HG03439 (cell line): ENCODE measurements around the gene ZEB2.

ENCODE experiments used
- ATAC-seq: cut with Tn5 transposase; IDR thresholded peaks from one replicate; pipeline ENCODE4 v1.9.1; 2021; ENCODE audit warnings: mild to moderate bottlenecking, moderate library complexity; ENCODE audit not compliant: unreplicated experiment

Gene ZEB2

DNA sequence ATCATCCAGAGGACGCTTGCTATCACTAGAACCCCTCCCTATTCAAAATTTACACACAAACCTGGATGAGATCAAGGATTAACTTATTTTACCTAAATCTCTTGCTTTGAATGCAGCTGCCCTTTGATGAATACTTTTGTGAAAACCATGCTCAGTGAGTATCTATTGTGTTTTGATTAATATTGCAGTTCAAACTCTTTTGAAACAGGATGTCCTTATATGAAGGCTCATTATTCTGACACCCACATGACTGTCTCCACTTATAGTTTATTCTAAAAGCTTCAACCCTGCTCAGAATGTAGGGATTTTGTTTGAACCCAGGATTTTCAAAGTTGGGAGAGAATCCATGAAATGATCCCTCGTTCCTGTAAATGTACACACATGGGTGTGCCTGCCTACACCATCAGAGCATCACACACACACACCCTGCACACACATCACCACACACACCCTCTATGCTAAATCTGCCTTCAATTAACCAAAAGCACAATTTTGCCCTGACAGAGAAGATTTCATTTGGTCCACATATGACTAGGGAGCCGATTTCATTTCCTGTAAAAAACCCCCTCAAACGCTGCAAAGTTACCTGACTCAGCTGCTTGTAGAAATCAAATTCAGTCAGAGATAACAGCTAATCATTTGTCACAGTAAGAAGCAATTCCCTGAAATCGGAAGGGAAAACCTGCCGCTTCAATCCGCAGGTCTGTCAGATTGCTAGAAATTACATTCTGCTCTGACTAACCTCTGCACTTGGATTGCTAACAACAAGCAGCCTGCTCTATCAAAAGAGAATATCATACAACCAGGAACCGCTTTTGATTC lies 65.2 kb downstream of the ZEB2 start:
- no peak for ATAC-seq

DNA sequence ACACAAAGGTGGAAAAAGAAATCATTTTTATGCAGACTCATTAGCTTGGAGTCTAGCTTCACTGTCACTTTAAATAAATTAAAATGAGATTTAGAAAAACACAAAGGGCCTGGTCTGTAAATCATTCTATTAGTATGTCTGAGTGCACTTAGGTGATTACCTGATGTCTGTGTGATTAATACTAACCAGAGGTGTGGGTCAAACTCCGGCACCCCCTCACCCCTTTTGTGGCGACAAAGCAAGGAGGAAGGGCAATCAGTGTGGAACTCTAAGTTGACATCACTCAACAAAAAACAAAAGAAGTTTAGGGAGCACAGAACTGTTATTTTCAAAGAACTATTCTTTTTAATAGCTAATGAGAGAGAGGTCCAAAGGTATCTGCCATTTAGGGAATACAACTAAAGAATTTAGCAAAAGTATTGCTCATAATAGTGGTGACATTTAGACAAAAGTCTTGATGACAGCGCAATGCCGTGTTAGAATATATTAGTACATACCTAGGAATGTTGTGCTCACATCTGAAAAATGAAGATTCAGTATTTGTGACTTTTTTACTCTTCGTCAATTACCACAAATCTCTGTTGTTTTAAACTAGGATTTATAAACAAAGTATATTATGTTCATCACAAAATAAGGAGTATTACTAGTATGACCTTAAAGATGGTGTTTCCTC lies 66.3 kb downstream of the ZEB2 start:
- ATAC-seq: no peak

DNA sequence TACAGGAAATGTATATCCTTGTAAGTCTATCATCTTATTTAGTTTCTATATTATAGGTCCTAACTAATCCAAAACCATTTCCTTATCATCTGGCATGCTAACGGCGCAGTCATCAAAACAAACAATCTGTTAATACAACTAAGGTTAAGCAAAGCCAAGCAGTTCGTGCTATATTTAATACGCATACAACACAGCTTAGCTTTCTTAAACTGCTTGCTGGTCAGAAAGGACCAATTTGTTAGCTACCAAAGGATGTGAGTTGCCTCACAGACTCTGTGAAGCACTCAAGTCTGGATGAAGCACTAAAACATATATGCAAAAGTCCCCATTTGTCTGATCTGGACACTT lies 67.0 kb downstream of the ZEB2 start:
- ATAC-seq: no peak

DNA sequence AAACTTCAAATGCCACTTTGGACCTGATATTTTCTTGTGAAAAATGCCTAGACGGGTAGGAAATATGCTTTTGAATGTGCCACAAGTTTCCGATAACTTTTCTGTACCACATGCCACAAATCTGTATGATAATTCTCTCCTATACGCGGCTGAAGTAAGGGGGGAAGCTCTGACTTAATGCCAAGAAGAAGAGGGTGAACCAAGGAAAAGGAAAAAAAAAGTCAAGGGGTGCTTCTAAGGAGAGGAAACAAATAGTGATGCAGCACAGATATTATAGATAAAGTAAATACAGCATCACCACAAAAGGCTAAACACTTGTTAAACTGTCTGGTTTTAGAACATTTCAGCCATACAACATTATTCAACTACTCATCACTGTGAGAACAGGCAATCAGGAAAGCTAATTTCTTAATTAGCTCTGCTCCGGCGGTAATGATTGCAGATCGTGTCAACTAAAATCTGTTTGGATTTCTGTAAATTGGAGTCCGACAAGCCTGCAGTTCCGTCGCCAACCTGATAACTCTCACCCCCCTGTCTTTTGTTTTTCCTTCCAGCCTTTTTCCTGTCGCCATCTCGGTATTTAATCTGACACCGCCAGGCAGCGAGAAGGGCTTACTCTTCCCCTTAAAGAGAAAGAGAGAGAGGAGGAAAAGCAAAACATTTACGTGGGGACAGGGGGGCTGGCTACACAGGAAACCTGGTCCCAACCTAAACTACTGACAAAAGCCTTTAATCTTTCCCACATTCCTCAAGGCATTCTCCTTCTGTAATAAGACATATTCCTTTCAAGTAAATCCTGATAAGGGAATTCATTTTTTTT lies 67.5 kb downstream of the ZEB2 start:
- no peak for ATAC-seq

DNA sequence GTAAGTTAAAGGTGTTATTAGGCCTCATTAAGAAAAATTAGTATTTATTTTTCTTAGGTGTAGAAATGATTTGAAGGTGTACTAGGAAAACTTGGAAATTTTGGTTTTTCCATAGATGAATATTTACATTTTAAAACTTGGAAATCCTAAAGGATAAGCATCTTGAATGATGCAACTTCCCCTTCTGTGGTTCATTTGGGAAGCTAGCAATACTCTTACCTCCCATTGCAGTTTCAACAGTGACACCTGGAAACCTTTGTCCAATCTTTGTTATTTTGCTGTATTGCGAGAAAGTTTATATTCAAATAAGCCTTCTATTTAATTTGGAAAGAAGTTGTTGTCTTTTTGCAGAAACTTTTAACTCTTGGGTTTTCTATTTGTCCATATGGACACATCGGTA lies 68.5 kb downstream of the ZEB2 start:
- ATAC-seq: no peak

DNA sequence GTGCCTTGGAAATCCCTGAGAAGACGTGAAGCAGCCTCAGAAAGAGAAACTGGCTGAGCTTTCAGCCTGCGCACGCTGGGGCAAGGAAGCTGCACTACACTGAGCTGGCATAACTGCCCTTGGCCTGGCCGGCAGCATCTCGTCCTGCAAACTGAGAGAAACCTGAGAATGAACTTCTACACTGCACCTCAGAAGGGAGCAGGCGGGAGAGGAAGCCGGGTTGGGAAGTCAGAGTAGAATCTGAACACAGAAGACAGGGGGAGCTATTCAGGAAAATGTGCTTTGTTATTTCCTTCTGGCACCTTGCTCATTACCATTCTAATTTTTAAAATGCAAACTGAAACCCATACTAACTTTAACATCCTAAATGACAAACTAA lies 70.9 kb downstream of the ZEB2 start:
- ATAC-seq: peak; percentile 66

DNA sequence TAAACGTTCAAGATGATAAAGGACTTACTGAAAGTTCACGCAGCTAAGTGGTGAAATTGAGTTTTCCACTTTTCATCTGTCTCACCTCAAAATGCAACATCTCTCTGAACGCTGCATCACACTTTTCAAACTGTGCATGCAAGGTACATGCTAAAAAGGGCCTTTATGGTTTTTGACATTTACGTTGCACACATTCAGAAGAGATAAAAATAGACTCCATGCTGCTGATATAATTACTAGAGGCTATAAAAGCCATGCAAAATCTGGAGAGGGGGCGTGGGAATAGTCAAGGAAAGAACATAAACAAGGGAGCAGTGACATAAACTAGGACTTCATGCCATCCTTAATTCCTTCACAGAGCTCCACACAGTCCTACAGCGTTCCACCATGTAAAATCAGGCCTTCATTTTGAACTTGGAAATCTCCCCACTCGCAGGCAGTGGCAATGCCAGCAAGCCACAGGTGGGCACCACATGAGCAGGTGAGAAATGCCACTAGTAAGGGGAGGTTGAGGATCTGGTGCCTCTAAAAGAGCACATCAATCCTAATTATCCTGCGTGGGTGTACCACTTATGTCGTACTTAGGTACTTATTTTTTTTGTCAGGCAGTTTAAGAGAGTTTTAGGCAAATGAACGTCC lies 71.4 kb downstream of the ZEB2 start:
- peak; percentile 27 for ATAC-seq

DNA sequence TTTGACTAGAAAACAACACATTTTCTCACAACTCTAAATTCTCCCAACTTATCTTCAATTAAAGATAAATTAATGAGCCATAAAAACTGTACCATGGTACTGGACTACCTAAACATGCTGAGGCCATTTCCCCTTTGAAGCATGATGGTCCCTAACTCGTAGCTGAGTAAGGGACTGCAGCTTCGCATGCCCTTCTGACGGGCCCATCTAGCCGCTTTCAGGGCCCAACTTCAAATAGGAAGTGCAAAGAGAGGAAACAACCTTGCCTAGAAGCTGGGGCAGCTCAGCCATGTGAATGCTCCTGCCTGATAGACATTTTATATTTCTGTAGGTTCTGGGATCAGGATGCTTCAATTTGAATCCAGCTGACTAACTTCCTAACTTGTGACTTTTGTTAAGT lies 72.4 kb downstream of the ZEB2 start:
- no peak for ATAC-seq

DNA sequence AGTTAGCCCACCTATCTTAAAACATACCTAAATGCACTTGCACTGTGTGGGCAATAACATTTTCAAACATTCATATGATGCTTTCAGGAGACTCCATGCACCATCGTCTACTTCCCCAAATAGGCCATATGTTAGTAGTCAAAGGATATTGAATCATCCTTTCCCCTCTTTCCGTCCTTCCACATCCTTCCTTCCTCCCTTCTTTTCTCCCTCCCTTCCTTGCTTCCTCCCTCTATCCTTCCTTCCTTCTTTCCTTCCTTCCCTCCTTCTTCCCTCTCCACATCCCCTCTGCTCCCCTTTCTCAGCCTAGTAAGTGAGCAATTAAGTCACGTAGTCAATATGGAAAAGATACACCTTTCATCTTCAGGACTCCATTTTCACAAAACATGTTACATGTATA lies 73.8 kb downstream of the ZEB2 start:
- ATAC-seq: no peak

DNA sequence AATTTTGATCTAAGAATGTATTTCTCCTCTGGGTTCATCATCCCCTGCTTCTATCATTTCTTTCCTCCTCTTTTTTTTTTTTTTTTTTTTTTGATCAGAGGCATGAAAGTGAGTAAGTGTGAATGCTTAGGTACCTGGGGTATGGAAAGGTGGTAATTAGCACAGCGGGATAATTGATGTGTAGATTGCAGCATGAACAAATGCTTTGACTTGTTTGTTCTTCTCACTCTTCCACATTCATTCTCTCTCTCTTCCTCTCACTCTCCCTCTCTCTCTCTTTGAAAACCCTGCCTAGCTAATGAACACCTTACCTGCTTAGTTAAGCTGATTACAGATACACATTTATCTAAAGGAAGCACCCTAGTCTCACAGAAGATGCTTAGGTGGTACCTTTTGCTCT lies 74.7 kb downstream of the ZEB2 start:
- no peak for ATAC-seq

DNA sequence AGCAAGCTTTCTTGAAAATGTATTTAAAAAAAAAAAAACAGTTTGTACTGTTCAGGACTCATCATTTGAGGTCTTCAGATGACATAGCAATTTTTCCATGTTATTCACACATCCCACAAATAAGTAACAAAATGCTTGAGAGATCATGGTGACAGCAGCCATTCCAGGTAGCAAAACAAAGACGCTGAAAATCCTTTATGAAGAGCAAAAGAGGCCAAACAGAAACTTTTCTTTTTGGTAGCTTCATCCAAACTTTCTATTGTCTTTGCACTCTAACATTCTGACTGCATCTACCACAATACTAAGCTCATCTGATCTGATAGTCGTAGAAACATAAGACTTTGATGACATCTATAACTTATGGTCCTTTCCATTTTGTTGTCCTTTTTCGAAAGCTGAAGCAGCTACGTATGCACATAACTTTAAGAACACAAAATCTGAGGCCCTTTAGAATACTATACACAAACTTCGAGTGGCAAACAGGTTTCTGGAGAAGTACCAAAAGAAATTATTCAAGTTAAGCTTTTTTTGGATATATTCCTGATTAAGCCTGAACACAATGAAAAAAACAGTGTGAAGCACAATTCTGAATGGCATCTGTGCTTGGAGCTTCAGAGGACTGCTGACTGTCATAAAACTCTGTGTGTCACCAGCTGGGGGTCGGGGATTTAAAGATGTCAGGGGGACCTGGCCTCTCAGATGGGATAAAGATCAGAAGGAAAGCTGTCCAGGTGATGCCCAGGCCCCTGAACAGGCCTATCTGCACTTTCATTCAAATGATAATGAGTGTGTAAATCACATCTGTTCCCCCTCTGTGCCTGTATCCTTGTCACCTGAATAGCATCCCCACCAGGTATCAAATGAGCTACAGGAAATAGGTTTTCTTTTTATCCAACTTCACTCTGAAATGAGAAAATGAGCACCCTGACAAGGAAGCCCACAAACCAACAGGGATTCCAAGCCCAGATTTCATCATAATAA lies 75.8 kb downstream of the ZEB2 start:
- ATAC-seq: no peak

DNA sequence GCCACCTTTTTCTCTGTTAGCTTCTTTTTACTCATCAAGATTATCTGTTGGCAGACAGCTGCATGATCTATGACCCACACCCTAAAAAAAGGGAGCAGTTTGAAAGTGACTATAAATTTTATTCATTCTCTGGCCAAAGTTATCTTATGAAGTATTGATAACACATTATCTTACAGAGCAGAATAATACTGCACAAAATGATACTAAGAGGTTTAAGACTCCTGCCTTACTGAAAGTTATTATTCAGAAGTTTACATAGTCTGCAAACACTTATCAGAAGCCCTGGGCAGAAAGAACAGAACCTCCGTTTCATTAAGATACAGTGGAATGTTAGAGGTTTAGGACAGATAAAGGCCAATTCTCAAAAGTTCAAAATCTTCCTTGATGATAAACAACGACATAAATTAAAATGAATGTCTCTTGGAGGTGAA lies 78.2 kb downstream of the ZEB2 start:
- ATAC-seq: no peak

DNA sequence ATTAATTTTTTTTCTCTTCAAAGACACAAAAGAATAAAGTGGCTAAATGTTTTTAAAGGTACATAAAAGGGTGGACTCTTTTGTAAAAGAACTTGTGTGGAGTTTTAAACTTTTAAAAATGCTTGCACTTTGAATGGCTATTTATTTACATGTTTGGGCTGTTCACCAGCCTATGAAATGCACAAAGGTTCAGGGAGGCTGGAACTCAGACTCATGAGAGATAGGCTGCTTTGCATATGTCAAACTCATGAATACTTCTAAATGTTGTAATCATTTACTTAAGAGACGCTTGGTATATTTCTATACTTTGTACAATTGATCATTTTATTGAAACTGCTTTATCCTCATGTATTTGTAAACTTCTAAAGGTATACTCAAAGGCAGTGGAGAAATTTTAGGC lies 79.9 kb downstream of the ZEB2 start:
- ATAC-seq: no peak

DNA sequence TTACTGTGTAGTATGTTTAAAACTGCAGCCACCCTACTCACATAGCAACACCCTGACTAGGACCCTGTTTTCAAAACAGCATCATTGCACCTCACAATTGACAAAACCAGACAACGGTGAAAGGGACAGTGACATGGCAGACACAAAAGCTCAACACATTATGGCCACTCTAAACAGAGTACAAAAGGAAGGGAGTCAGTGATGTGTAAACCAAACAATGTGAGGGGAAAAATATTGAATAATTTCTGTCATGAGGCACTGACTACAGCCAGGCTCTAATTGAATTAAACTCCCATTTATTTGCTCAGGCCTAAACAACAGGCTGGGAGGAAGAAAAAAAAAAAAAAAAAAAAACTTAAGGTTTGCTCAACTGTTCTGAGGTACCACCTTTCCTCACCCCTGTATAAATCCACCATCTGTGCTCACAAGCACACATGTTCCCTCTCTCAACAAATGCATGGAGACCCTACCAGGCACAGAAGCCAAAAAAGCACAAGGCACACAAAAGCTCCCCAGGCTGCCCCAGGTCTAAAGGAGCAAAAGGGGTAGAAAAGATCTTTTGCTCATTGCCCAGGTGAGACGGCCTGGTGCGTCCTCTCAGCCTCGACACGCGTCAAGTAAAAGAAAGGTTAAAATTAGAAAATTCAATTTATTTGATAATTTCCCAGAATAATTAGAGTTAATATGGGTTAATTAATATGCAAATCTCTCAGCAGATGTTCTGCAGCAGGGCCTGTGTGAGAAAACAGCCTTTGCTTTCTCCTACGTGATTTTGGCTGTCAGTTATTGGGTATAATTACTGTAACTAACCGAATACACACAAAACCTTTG lies 80.9 kb downstream of the ZEB2 start:
- no peak for ATAC-seq

DNA sequence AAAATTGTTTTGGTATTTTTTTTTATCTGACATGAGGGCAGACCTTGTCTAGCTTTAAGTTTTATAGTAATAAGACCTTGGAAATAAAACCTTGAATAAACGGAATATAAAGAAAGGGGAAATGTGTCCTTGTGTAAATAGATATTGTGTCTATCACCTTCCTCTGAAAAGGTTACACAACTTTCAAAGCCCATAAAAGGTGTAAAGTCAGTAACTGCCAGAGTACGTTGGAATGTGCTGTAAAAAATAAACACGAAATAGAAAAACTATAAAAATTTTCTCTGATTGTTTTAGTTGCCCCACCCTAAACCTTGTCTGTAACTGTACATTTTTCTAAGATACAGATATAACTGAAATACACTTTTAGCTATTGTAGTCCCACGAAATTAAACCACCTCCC lies 82.3 kb downstream of the ZEB2 start:
- no peak for ATAC-seq

DNA sequence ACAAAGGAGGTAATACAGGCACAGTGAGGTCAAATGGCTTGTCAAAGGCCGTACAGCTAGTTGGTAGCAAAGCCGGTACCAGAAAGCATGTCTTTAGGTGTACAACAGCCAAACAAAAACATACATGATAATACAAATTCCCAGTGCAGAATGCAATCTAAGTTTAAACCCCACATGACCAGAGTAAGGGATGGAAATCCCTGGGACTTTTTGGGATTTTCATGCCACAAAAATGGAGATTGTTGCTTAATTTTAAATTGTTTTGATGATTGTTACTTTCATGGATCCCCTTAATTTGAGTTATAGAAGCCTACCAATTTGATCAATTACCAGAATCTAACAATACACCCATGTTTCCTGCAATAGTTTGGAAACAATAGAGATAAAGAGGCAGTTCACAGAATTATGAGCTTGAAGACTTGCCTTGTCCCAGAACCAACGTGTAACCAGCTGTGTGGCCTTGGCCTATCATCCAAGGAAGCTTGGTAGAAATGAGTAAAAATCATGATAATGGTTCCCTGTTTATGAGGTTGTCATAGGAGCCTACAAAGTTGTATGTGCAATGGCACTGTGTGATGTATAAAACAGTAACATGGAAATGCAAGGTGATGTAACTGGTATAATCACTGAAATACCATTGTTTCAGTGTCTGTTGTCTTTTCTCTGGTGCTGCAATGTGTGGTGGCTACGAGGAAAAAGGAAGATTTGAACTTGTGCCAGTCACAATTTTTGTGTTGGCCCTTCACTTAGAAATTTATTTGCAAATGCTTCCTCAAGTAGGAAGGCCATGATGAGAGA lies 85.3 kb downstream of the ZEB2 start:
- no peak for ATAC-seq

DNA sequence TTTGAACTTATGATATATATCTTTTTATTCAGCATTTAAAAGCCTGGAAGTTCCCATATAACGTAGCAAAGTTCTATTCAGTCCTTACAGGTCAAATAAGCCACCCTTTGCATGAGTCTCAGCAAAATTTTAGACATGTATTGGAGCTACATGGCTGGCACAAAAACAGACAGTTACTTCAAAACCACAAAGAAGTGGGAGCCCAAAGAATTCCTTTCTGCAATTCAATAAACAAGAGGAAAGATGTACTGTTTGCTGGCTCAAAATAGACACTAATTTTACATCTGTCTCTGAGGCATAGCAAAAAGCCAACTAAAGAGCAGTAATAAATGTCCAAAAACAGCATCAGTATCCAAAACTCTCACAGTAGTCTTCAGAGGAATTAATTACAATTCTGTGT lies 87.0 kb downstream of the ZEB2 start:
- no peak for ATAC-seq

DNA sequence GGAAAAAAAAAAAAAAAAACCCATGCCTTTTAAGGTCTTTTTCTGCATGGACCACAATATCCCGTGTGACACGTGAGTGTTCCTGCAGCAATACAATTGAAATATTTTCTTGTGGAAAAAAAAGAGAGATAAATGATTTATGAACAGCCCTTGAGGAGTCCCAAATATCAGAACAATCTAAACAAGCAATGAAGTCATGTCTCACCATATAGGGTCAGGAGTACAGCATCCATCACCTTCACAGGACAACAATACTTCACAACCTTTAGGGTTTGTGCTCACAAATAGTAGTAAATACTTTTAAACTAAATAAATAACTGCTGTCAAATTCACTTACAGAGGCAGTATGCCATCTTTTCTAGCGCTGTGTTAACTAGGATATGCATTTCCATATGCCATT lies 87.9 kb downstream of the ZEB2 start:
- no peak for ATAC-seq

DNA sequence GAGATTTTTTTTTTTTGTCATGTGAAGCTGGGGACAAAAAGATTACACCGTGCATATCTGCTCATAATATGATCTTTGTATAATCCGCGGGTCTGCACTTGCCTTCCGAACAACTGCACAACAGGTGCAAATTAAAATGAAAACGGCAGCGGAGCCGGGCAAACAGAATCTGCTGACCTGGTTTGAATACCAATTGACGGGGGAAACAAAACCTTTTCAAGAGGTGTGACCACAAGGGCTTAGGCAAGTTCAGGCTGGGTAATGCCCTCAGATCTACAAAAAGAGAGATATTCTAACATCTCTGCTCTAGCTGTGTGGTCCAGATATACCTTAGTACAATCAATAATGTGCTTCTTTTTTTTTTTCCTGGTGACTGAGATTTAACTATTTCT lies 88.5 kb downstream of the ZEB2 start:
- ATAC-seq: no peak
